K562 (cell line): ENCODE measurements around the gene PDPR.
"Not testable (repeated sequence)": the region's sequence is repeated elsewhere in the genome, so short reads cannot be mapped to it uniquely, and the experiment has no call there.

Experiments used
- CTCF ChIP-seq, 3 experiments: IDR thresholded peaks in 2 of 3; conservative IDR thresholded peaks in 1 of 3; 2 replicates each; pipeline ENCODE4 v1.5.1; 2011 to 2012; ENCODE audit warnings: low read length in 3 of 3, mild to moderate bottlenecking in 3 of 3, control low read depth in 2 of 3, improper control_type of control experiment in 1 of 3, inconsistent platforms in 1 of 3, low read depth in 1 of 3, mixed read lengths in 1 of 3, moderate library complexity in 1 of 3; ENCODE audit not compliant: insufficient read depth in 2 of 3
- GABPA ChIP-seq: fragments of 200-800 bp; sonication (Bioruptor generic); conservative IDR thresholded peaks from 2 replicates; pipeline ENCODE4 v1.6.1; 2016; ENCODE audit warnings: low read depth, missing genetic modification characterization, missing compliant biosample characterization
- NR2F6 ChIP-seq: fragments of 450-650 bp; formaldehyde crosslinking; IDR thresholded peaks from 2 replicates; pipeline ENCODE4 v1.4.0; 2020; ENCODE audit warnings: mild to moderate bottlenecking
- NR4A1 ChIP-seq, 2 experiments: fragments of 250-450 bp in 1 of 2; fragments of 450-650 bp in 1 of 2; sonication (Bioruptor Pico) in 1 of 2; IDR thresholded peaks; 2 replicates each; pipeline versions ENCODE4 v1.4.0 to v1.6.1; 2016 to 2020; ENCODE audit warnings: mild to moderate bottlenecking in 2 of 2, missing compliant biosample characterization in 1 of 2, missing genetic modification characterization in 1 of 2, moderate library complexity in 1 of 2
- RCOR1 ChIP-seq, 2 experiments: IDR thresholded peaks; 2 replicates each; pipeline ENCODE4 v1.6.1; 2012; ENCODE audit warnings: low read depth in 2 of 2, low read length in 2 of 2, borderline replicate concordance in 1 of 2, improper control_type of control experiment in 1 of 2
- ZFP30 ChIP-seq: fragments of 250-450 bp; sonication (Bioruptor Pico); IDR thresholded peaks from 2 replicates; pipeline ENCODE4 v1.8.0; 2022; ENCODE audit warnings: moderate library complexity, mild to moderate bottlenecking, inconsistent platforms, borderline replicate concordance
- ZNF224 ChIP-seq: sonication (generic); formaldehyde crosslinking; IDR thresholded peaks from 2 replicates; pipeline ENCODE4 v1.8.0; 2022; ENCODE audit warnings: mild to moderate bottlenecking, missing genetic modification reagents
- ZNF280A ChIP-seq: fragments of 450-650 bp; IDR thresholded peaks from 2 replicates; pipeline ENCODE4 v1.6.1; 2018; ENCODE audit warnings: mild to moderate bottlenecking, low read depth; ENCODE audit not compliant: partially characterized antibody

- not testable (repeated sequence) for TF ChIP-seq NR2F6 (CRISPR knock-in tag); CTCF (IDR thresholded peaks at IDR 0.05 in 2 of 3, conservative IDR thresholded peaks at IDR 0.05 in 1 of 3; ENCODE audit: insufficient read depth in 2 of 3, low read depth in 1 of 3, low read length in 3 of 3); NR4A1 (CRISPR knock-in tag; IDR thresholded peaks at IDR 0.05); NR4A1 (tag; IDR thresholded peaks at IDR 0.05); ZNF280A; RCOR1 (IDR thresholded peaks at IDR 0.05; ENCODE audit: borderline replicate concordance in 1 of 2, low read depth in 2 of 2, low read length in 2 of 2); ZNF224 (CRISPR knock-in tag); GABPA (tag); ZFP30
Observed at GRCh38 chr16:70126226-70126625, 12.1 kb downstream of the PDPR start.
